SIG-M5 (cell line): ENCODE results near the gene KMT5B.

Experiments used
- DNase-seq: peaks from one replicate; lab custom pipeline; 2025; lab: John Stamatoyannopoulos, UW

Gene KMT5B

GRCh38 chr11:68215524-68216170, 2.6 kb upstream of the KMT5B start:
- DNase-seq: no peak

DNA sequence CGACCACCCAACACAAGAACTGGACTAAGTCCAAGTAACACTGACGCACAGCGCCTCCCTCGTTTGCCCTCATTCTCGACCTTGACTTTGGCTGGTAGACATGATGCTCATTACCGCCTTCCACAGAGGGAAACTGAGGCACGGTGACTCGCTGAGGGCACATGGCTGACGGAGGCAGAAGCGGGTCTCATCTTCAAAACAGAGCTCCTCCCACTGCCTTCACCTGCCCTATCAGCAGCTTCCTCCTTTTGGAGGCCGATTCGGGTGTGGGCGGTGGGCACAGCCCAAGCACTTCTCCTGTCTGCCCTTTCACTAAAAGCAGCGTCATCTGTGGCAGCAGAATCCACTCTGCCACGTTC, 2.0 kb upstream of the KMT5B start:
- no peak for DNase-seq

DNA sequence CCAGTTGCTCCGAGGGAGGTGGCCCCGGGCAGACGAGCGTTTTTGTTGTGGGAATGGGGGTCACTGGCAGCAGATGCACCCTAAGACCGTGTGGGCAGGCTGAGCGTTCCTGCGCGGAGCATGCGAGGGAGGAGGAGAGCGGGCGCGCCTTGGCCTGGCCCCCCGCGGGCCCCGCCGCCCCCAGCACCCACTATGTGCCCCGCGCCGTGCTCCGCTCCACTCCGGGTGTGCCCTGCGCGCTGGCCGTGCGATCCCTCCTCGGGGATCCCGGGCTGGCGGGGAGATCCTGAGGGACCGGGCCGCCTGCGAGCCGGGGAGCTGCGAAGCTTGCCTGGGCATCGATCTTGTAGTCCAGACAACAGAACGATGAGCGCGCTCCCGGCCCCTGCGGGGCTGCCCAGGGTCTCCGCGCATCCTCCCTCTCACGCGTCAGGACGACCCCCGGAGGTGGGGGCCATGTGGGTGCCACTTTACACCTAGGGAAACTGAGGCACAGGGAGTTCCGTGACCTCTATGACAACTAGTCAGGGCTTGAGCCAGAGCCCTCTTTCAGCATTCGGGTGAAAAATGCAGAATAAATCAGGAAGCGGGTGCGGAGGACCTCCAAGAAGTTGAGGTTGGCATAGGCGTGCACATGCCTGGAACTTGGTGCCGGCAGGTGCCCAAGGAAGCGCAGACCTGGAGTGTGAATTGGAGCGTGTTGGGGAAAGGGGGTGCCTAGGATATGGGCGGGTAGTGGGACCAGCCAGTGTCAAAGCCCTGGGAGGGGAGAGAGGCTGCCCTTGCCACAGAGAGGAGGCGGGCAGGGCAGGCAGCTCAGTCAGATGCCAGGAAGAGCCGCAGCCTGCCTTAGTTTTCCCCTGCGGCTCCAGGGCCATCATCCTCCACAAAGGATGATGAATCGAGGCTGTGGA, 1.3 kb upstream of the KMT5B start:
- no peak for DNase-seq

- DNase-seq: no peak
These were observed 568 bp upstream of the KMT5B start for GRCh38 chr11:68213555-68214172.

DNA sequence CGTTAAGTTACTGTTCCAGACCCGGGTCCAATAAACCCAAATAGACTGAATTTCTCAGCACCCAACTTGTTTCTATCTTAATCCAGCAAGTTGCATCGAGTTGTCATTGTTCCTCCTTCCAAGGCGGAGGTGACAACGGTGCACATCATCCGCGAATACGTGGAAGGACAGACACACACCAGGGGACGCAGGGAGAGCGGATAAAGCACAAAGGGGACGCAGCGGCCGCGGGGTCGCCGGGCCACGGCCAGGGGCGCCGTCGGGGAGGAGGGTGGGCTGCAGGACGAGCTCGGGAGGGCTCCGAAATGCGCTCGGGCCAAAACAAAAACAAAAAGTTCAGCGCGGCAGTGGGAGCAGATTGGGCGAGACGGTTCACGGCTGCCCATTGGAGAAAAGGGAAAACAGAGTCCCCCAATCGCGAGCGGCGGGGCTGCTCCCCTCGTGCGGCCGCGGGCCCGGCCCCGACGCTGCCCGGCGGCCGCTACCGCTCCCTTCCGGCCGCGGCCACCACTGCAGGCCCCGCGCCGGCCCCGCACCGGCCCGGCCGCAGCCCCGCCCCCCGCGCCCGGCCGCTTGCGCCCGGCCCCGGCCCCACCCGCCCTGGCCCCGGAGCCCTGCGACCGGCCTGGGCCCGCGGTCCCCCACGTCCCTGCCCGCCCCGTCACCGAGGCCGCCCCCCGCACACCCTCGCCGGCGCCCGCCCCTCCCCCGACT, 518 bp downstream of the KMT5B start:
- DNase-seq: no peak

DNA sequence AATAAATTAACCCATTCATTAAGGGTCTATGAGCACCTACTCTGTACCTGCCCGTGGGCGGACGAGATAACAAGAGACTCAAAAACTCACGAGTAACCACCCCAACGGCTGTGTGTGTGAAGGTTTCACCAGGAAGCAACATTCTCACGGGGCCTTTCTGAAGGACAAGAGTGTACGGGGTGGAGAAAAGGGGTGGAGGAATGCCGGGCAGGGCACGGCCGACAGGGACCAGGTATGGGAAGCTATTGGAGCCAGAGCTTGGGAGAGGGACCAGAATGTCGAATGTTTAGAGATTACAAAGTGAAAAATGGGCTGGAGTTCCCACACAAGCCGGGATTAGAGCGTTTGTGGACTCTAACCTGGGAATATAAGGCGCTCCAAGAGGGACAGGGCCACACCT, 1.6 kb downstream of the KMT5B start:
- DNase-seq: no peak

DNA sequence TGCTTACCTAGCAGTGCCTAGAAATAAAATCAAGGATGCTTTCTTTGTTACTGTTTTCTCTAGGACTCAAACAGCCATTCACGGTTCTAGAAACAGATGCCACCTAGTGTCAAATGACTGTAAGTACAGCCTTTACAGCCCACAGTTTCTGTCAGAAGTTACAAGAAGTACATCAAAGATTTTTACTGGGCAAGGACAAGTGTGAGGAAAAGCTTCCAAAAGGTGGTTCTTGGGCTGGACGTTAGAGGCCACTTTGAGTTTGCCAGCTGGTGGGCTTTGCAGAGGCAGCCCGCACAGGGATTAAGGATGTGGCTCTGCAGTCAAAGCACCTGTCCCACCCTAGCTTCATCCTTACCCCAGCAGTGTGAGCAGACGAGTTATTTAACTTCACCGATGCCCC, 6.9 kb downstream of the KMT5B start:
- no peak for DNase-seq

GRCh38 chr11:68204402-68204801, 8.7 kb downstream of the KMT5B start:
- no peak for DNase-seq

GRCh38 chr11:68202165-68202564, 10.9 kb downstream of the KMT5B start:
- DNase-seq: no peak

DNA sequence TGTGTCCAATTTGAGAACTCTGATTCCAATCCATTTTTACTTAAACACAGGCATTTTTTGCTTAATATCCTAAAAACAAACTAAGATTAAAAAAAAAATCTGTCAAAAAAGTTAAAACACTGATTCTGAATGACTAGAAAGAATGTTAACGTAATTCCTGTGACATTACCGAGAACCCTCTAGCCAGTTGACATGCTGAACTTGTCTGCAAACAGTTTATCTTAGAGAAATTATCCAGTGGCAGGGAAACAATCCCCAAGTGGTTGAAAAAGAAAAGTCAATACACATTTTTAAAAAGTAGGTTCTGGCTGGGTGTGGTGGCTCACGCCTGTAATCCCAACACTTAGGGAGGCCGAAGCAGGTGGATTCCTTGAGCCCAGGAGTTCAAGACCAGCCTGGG, 11.6 kb downstream of the KMT5B start:
- no peak for DNase-seq

DNA sequence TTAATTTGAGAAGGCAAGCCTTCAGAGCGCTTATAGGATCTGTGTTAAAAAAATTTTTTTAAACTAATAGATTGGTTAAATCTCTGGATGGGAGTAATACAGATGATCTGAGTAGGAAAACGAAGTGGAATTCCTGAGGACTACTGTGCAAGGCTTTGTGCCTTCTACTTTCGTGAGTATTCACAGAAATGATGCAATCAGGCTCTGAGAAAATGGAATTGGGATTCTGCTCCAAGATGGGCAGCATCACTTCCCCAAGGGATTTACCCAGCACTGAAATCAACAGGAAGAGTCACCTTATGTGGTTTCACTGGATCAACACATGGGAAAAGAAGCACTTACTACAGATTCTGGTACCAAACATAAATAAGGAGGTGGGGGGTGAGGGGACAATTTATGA, 12.5 kb downstream of the KMT5B start:
- no peak for DNase-seq

GRCh38 chr11:68199295-68199987, 13.7 kb downstream of the KMT5B start:
- no peak for DNase-seq

- no peak for DNase-seq
These were observed 16.9 kb downstream of the KMT5B start for GRCh38 chr11:68196219-68196618.

- DNase-seq: no peak
These were observed 18.3 kb downstream of the KMT5B start for GRCh38 chr11:68194675-68195294.

GRCh38 chr11:68193018-68193417, 20.1 kb downstream of the KMT5B start:
- no peak for DNase-seq

GRCh38 chr11:68191661-68192579, 21.2 kb downstream of the KMT5B start:
- no peak for DNase-seq

- no peak for DNase-seq
These were observed 23.2 kb downstream of the KMT5B start for GRCh38 chr11:68189888-68190287.

DNA sequence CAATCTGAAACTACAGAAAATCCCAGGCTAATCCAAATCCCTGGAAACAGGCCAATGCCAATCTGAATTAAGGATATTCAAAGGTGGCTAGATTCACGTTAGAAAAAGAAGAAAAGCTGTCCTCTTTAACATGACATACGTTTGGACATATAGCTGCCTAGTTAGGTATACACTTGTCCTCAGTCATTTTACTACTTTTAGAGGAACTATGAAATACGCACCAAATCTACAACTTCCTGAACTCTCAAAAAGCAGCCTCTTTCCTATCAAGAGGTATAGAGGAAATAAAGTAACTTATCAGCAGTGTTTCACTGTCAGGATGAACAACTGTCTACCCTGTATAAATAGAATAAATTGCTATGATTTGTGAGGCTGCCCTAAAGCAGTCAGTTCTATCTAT, 24.0 kb downstream of the KMT5B start:
- DNase-seq: no peak

DNA sequence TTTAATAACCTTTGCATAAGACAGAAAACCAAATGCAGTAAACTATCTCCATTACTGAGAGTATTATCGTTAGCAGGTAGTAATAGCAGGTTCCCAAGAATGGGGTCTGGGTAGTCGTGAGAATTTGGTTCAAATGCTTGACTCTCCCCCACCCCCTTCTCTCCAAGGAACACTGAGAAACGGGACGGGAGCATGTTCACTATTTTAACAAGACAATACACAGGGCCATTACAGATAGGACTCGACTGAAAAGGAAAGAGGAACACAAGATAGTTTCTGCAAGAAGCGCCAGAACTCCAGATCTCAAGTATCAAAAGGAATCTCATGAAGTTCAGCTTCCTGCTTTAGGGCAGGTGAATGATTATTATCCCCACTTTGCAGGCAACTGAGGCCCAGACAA, 27.0 kb downstream of the KMT5B start:
- no peak for DNase-seq

DNA sequence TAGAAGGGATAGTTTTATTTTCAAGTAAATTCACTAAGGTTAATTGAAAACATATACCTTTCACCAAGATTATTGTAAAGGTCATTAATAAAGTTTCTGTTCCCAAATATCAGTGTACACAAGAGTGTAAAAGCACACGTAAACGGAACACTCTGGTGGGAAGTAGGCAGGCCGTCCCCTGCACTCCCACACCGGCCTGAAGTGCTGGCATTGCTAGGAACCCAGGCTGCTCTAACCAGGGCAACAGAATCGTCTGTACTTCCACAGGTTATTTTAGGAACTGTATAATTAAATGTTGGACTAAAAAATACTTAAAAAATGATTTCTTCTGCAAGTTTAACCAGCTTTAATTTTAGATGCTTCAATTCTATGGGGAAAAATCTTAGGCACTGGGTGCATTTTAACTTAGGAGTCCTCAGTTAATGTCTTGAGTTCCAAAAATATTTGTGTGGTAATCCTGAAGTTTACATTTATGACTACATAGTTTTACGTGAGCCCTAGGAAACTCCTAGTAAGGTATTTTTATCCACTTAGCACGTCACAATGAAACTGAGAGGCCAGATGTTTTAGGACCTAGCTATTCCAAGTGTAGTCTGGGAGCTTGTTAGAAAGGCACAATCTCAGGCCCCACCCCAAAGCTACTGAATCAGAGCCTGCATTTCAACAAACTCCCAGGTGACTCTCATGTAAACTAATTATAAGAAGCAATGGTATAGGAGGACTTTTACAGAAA, 31.2 kb downstream of the KMT5B start:
- no peak for DNase-seq
